ELF-1 (cell line): Measurements from ENCODE around the gene PCDH11Y.
"Not testable (repeated sequence)": the region's sequence is repeated elsewhere in the genome, so short reads cannot be mapped to it uniquely, and the experiment has no call there.

Experiments
- DNase-seq: peaks from one replicate; pipeline ENCODE4 v3.0.0-alpha.2; 2016; ENCODE audit warnings: low read depth, low spot score

The PCDH11Y gene

GRCh38 chrY:5000057-5000456 lies at the start of gene PCDH11Y:
TSS of gene PCDH11Y (plus strand) at chrY:5000296. CDS start at chrY:5057100, 56,804 bp downstream.
- DNase-seq = not testable (repeated sequence)

GRCh38 chrY:4967894-4968293 lies 32.2 kb upstream of the PCDH11Y start:
- DNase-seq = not testable (repeated sequence)

- DNase-seq = not testable (repeated sequence)
These were observed 8.2 kb upstream of the PCDH11Y start for GRCh38 chrY:4991743-4992400.

GRCh38 chrY:4994892-4995291 lies 5.2 kb upstream of the PCDH11Y start:
- DNase-seq = not testable (repeated sequence)

- not testable (repeated sequence) for DNase-seq
These were observed 2.5 kb downstream of the PCDH11Y start for GRCh38 chrY:5002476-5003184.

- DNase-seq = not testable (repeated sequence)
These were observed 39.0 kb downstream of the PCDH11Y start for GRCh38 chrY:5038972-5039523.

GRCh38 chrY:5083017-5083416 lies 82.9 kb downstream of the PCDH11Y start:
- not testable (repeated sequence) for DNase-seq

GRCh38 chrY:5182998-5183397 lies 182.9 kb downstream of the PCDH11Y start:
- not testable (repeated sequence) for DNase-seq

- not testable (repeated sequence) for DNase-seq
These were observed 215.0 kb downstream of the PCDH11Y start for GRCh38 chrY:5215116-5215515.

- DNase-seq = not testable (repeated sequence)
These were observed 324.8 kb downstream of the PCDH11Y start for GRCh38 chrY:5324931-5325330.

GRCh38 chrY:5342220-5342619 lies 342.1 kb downstream of the PCDH11Y start:
- not testable (repeated sequence) for DNase-seq

GRCh38 chrY:5543705-5544104 lies 543.6 kb downstream of the PCDH11Y start:
- DNase-seq = not testable (repeated sequence)

GRCh38 chrY:5638589-5638988 lies 638.5 kb downstream of the PCDH11Y start:
- DNase-seq = not testable (repeated sequence)

- not testable (repeated sequence) for DNase-seq
These were observed 679.2 kb downstream of the PCDH11Y start for GRCh38 chrY:5679265-5679664.

GRCh38 chrY:5708727-5709126 lies 708.6 kb downstream of the PCDH11Y start:
- not testable (repeated sequence) for DNase-seq

- not testable (repeated sequence) for DNase-seq
These were observed 709.8 kb downstream of the PCDH11Y start for GRCh38 chrY:5709788-5710381.

GRCh38 chrY:5761403-5761802 lies 761.3 kb downstream of the PCDH11Y start:
- DNase-seq = not testable (repeated sequence)

- not testable (repeated sequence) for DNase-seq
These were observed 776.4 kb downstream of the PCDH11Y start for GRCh38 chrY:5776485-5776884.
